Trophoblast cell (in vitro differentiated cells and primary cell): ENCODE results near the gene PSRC1.
"Not testable (repeated sequence)": the region's sequence is repeated elsewhere in the genome, so short reads cannot be mapped to it uniquely, and the experiment has no call there.

Source experiments
- DNase-seq, 2 donors: peaks; one replicate each; pipeline ENCODE4 v3.0.0-alpha.2; 2016
- H2AFZ ChIP-seq: 2 replicates; pipeline ENCODE4 v1.6.1; 2013; ENCODE audit warnings: low read length, moderate library complexity, mild to moderate bottlenecking; ENCODE audit not compliant: insufficient read depth, poor library complexity
- H2AK5ac ChIP-seq: 2 replicates; pipeline ENCODE4 v1.6.1; 2013; ENCODE audit warnings: mild to moderate bottlenecking, low read length
- H2BK120ac ChIP-seq: 2 replicates; pipeline ENCODE4 v1.6.1; 2013; ENCODE audit warnings: low read length, mild to moderate bottlenecking, moderate library complexity; ENCODE audit not compliant: insufficient read depth, poor library complexity
- H2BK12ac ChIP-seq: 2 replicates; pipeline ENCODE4 v1.6.1; 2013; ENCODE audit warnings: mild to moderate bottlenecking, low read length, moderate library complexity
- H2BK5ac ChIP-seq: 2 replicates; pipeline ENCODE4 v1.6.1; 2013; ENCODE audit warnings: low read length, low read depth, moderate library complexity, mild to moderate bottlenecking; ENCODE audit not compliant: poor library complexity
- H3K14ac ChIP-seq: 2 replicates; pipeline ENCODE4 v1.6.1; 2013; ENCODE audit warnings: mild to moderate bottlenecking, low read length
- H3K18ac ChIP-seq: 2 replicates; pipeline ENCODE4 v1.6.1; 2013; ENCODE audit warnings: mild to moderate bottlenecking, low read length
- H3K23ac ChIP-seq: 2 replicates; pipeline ENCODE4 v1.6.1; 2013; ENCODE audit warnings: low read length
- H3K27ac ChIP-seq: 2 replicates; pipeline ENCODE4 v1.5.1; 2013; ENCODE audit warnings: low read depth, mild to moderate bottlenecking, inconsistent platforms, low read length, moderate library complexity
- H3K27me3 ChIP-seq: 2 replicates; pipeline ENCODE4 v1.6.1; 2013; ENCODE audit warnings: inconsistent platforms, mild to moderate bottlenecking, low read length, moderate library complexity; ENCODE audit not compliant: insufficient read depth
- H3K36me3 ChIP-seq, 2 experiments: 1 replicate in 1 of 2; 2 replicates in 1 of 2; pipeline ENCODE4 v1.6.1; 2013; ENCODE audit warnings: low read length in 2 of 2, mild to moderate bottlenecking in 2 of 2, moderate library complexity in 1 of 2; ENCODE audit not compliant: insufficient read depth in 2 of 2, control insufficient read depth in 1 of 2
- H3K4ac ChIP-seq: 2 replicates; pipeline ENCODE4 v1.6.1; 2013; ENCODE audit warnings: low read depth, mild to moderate bottlenecking, low read length, moderate library complexity
- H3K4me1 ChIP-seq, 2 experiments: 1 replicate in 1 of 2; 2 replicates in 1 of 2; pipeline ENCODE4 v1.6.1; 2013; ENCODE audit warnings: low read length in 2 of 2, mild to moderate bottlenecking in 2 of 2, moderate library complexity in 1 of 2; ENCODE audit not compliant: insufficient read depth in 2 of 2, control insufficient read depth in 1 of 2
- H3K4me2 ChIP-seq: 2 replicates; pipeline ENCODE4 v1.6.1; 2013; ENCODE audit warnings: inconsistent platforms, mild to moderate bottlenecking, low read length, moderate library complexity
- H3K4me3 ChIP-seq: 2 replicates; pipeline ENCODE4 v1.5.1; 2013; ENCODE audit warnings: mild to moderate bottlenecking, low read depth, low read length, inconsistent platforms
- H3K79me1 ChIP-seq: one replicate; pipeline ENCODE4 v1.6.1; 2013; ENCODE audit warnings: low read length
- H3K79me2 ChIP-seq: 2 replicates; pipeline ENCODE4 v1.6.1; 2013; ENCODE audit warnings: low read length, mild to moderate bottlenecking; ENCODE audit not compliant: control insufficient read depth, insufficient read depth, poor library complexity
- H3K9ac ChIP-seq: 2 replicates; pipeline ENCODE4 v1.6.1; 2013; ENCODE audit warnings: mild to moderate bottlenecking, low read length
- H3K9me3 ChIP-seq: 2 replicates; pipeline ENCODE4 v1.6.1; 2013; ENCODE audit warnings: low read depth, mild to moderate bottlenecking, control low read depth, inconsistent platforms, low read length; ENCODE audit not compliant: insufficient read depth
- H4K12ac ChIP-seq: 2 replicates; pipeline ENCODE4 v1.6.1; 2013; ENCODE audit warnings: low read depth, mild to moderate bottlenecking, low read length, moderate library complexity
- H4K8ac ChIP-seq: 2 replicates; pipeline ENCODE4 v1.6.1; 2013; ENCODE audit warnings: low read depth, mild to moderate bottlenecking, low read length, moderate library complexity
- H4K91ac ChIP-seq: one replicate; pipeline ENCODE4 v1.6.1; 2013; ENCODE audit warnings: low read depth, mild to moderate bottlenecking, low read length, moderate library complexity
- WGBS: extraction: QIAGEN DNeasy Blood & Tissue Kit; methylation state at CpG from one replicate; pipeline ENCODE4 v1.1.7; 2013; ENCODE audit warnings: missing lambda C conversion rate; ENCODE audit not compliant: insufficient read length, insufficient coverage; ENCODE audit errors: extremely low coverage; 5-methylcytosine and 5-hydroxymethylcytosine counted together

The PSRC1 gene

GRCh38 chr1:109306832-109307273 lies 23.9 kb upstream of the PSRC1 start, which contains the start of gene MYBPHL:
TSS of gene MYBPHL (minus strand) at chr1:109307011. CDS start at chr1:109306991, 20 bp downstream.
- H3K9me3 ChIP-seq = peaks cover 2% of the 10 kb centered on the region
- H3K23ac ChIP-seq = no peak within 1 kb of the TSS

GRCh38 chr1:109305991-109306390 lies 23.0 kb upstream of the PSRC1 start:
- not testable (repeated sequence) for H2AFZ ChIP-seq, H4K12ac ChIP-seq, H2BK120ac ChIP-seq, H3K27ac ChIP-seq, H3K4me2 ChIP-seq, H3K9me3 ChIP-seq, H4K91ac ChIP-seq, H3K79me2 ChIP-seq, H3K14ac ChIP-seq, H2BK5ac ChIP-seq, H2BK12ac ChIP-seq, H2AK5ac ChIP-seq, H3K79me1 ChIP-seq, H3K4ac ChIP-seq, H3K4me3 ChIP-seq, DNase-seq, H3K9ac ChIP-seq, H3K23ac ChIP-seq, H3K27me3 ChIP-seq, H4K8ac ChIP-seq, H3K18ac ChIP-seq
- no CpG with 5 or more reads among the region's 10 CpGs for WGBS
- H3K36me3 ChIP-seq = peaks cover 7 to 14% of the 10 kb centered on the region in 2 experiments
- H3K4me1 ChIP-seq = peaks cover 17 to 26% of the 10 kb centered on the region in 2 experiments

More at GRCh38 chr1:109306832-109307273, 23.9 kb upstream of the PSRC1 start, which contains the start of gene MYBPHL:
- H2BK5ac ChIP-seq = no peak within 1 kb of the TSS
- H2AFZ ChIP-seq = peak within 1 kb of the TSS; percentile 30
- peak within 1 kb of the TSS; percentile 71 for H4K91ac ChIP-seq
- no peaks in the 10 kb centered on the region for H3K79me2 ChIP-seq
- H3K4me2 ChIP-seq = no peak within 1 kb of the TSS
- H3K4ac ChIP-seq = peak within 1 kb of the TSS; percentile 56
- H2BK120ac ChIP-seq = no peak within 1 kb of the TSS
- H3K4me3 ChIP-seq = no peak within 1 kb of the TSS
- peaks cover 16 to 24% of the 10 kb centered on the region in 2 experiments for H3K4me1 ChIP-seq
- H2AK5ac ChIP-seq = peak within 1 kb of the TSS; percentile 76
- peak within 1 kb of the TSS; percentile 45 for H3K14ac ChIP-seq
- peak within 1 kb of the TSS; percentile 50 for H3K18ac ChIP-seq
- H4K12ac ChIP-seq = peak within 1 kb of the TSS; percentile 31
- WGBS = no CpG with 5 or more reads among the region's 7 CpGs
- peaks cover 9 to 21% of the 10 kb centered on the region in 2 experiments for H3K36me3 ChIP-seq
- DNase-seq = no peak
- peaks cover 7% of the 10 kb centered on the region for H3K79me1 ChIP-seq
- H4K8ac ChIP-seq = peak within 1 kb of the TSS; percentile 30
- no peak within 1 kb of the TSS for H3K9ac ChIP-seq
- H2BK12ac ChIP-seq = peak within 1 kb of the TSS; percentile 88
- H3K27me3 ChIP-seq = no peaks in the 10 kb centered on the region
- H3K27ac ChIP-seq = no peak within 1 kb of the TSS

GRCh38 chr1:109304226-109304920 lies 21.4 kb upstream of the PSRC1 start:
- Histone ChIP-seq H3K18ac (no peak overlapping the region), H4K12ac (no peak overlapping the region), H3K27ac (no peak overlapping the region), H3K79me1 (peaks cover 24% of the 10 kb centered on the region), H2BK5ac (no peak overlapping the region), H3K4me1 (peaks cover 33 to 41% of the 10 kb centered on the region in 2 experiments), H4K8ac (no peak overlapping the region), H2BK12ac (peak overlapping the region; percentile 44), H3K4me3 (no peak overlapping the region), H3K79me2 (peaks cover 7% of the 10 kb centered on the region), H3K14ac (peak overlapping the region; percentile 49), H2AK5ac (no peak overlapping the region), H3K4me2 (no peak overlapping the region), H2BK120ac (peak overlapping the region; percentile 12), H3K4ac (no peak overlapping the region), H2AFZ (no peak overlapping the region), H3K36me3 (peaks cover 0 to 3% of the 10 kb centered on the region in 2 experiments), H4K91ac (no peak overlapping the region), H3K23ac (no peak overlapping the region), H3K9ac (no peak overlapping the region), H3K9me3 (peaks cover 2% of the 10 kb centered on the region), H3K27me3 (no peaks in the 10 kb centered on the region)
- no peak for DNase-seq
- WGBS = no CpG with 5 or more reads among the region's 8 CpGs

GRCh38 chr1:109301874-109302273 lies 18.9 kb upstream of the PSRC1 start:
- WGBS = no CpG with 5 or more reads among the region's 5 CpGs
- no peak overlapping the region for H2AFZ ChIP-seq
- peak overlapping the region; percentile 3 for H3K18ac ChIP-seq
- no peaks in the 10 kb centered on the region for H3K27me3 ChIP-seq
- peak overlapping the region; percentile 68 for H3K23ac ChIP-seq
- no peak overlapping the region for H3K14ac ChIP-seq
- H4K8ac ChIP-seq = no peak overlapping the region
- no peak overlapping the region for H3K4me3 ChIP-seq
- H3K79me2 ChIP-seq = peaks cover 14% of the 10 kb centered on the region
- peak overlapping the region; percentile 3 for H2AK5ac ChIP-seq
- H3K4ac ChIP-seq = no peak overlapping the region
- no peak overlapping the region for H2BK5ac ChIP-seq
- peaks cover 42 to 48% of the 10 kb centered on the region in 2 experiments for H3K4me1 ChIP-seq
- H3K9me3 ChIP-seq = peaks cover 2% of the 10 kb centered on the region
- no peaks in the 10 kb centered on the region for H3K36me3 ChIP-seq
- H2BK120ac ChIP-seq = no peak overlapping the region
- H3K4me2 ChIP-seq = no peak overlapping the region
- H4K12ac ChIP-seq = no peak overlapping the region
- H4K91ac ChIP-seq = no peak overlapping the region
- no peak for DNase-seq
- peaks cover 40% of the 10 kb centered on the region for H3K79me1 ChIP-seq
- H2BK12ac ChIP-seq = peak overlapping the region; percentile 63
- no peak overlapping the region for H3K9ac ChIP-seq
- no peak overlapping the region for H3K27ac ChIP-seq
